Natural killer cell (primary cell): ENCODE results near the gene SLC12A6. TPM values are rescaled to one million over a fixed set of nuclear protein-coding genes. Genes with fewer than 3 reads are reported as not detected.

Experiments
- ATAC-seq, 3 donors: fragments of 150-1000 bp in 2 of 3; fragments of 200-7000 bp in 1 of 3; cut with Tn5 transposase; 1 replicate in 1 of 3; 2 replicates in 2 of 3; pipeline ENCODE4 v1.10.0; 2021; ENCODE audit warnings: mild to moderate bottlenecking in 2 of 3, moderate library complexity in 2 of 3
- DNase-seq, 2 donors: peaks; one replicate each; pipeline versions ENCODE4 v3.0.0 to v3.0.0-alpha.2; 2013 to 2021; ENCODE audit warnings: mixed read lengths in 1 of 2
- H3K27ac ChIP-seq: one replicate; pipeline ENCODE4 v1.5.1; 2013; ENCODE audit warnings: mild to moderate bottlenecking, low read length
- H3K27me3 ChIP-seq: one replicate; pipeline ENCODE4 v1.6.1; 2013; ENCODE audit warnings: low read length; ENCODE audit not compliant: control insufficient read depth, insufficient read depth
- H3K36me3 ChIP-seq: one replicate; pipeline ENCODE4 v1.6.1; 2013; ENCODE audit warnings: low read length; ENCODE audit not compliant: control insufficient read depth, insufficient read depth
- H3K4me1 ChIP-seq: one replicate; pipeline ENCODE4 v1.6.1; 2013; ENCODE audit warnings: low read length; ENCODE audit not compliant: control insufficient read depth, insufficient read depth
- H3K4me3 ChIP-seq: one replicate; pipeline ENCODE4 v1.5.1; 2013; ENCODE audit warnings: low read length
- H3K9me3 ChIP-seq: one replicate; pipeline ENCODE4 v1.6.1; 2013; ENCODE audit warnings: low read length; ENCODE audit not compliant: control insufficient read depth, insufficient read depth
- H3K27ac Mint-ChIP-seq, 2 donors: one replicate each; pipeline ENCODE4 v1.8.0; 2022; ENCODE audit warnings: mild to moderate bottlenecking in 2 of 2, mixed read lengths in 2 of 2, moderate library complexity in 1 of 2
- H3K27me3 Mint-ChIP-seq, 2 donors: one replicate each; pipeline ENCODE4 v1.8.0; 2022; ENCODE audit warnings: low read depth in 2 of 2, mixed read lengths in 2 of 2
- H3K36me3 Mint-ChIP-seq: one replicate; pipeline ENCODE4 v1.8.0; 2022; ENCODE audit warnings: mixed read lengths
- H3K4me1 Mint-ChIP-seq, 2 donors: one replicate each; pipeline ENCODE4 v1.8.0; 2022; ENCODE audit warnings: mixed read lengths in 2 of 2
- H3K4me3 Mint-ChIP-seq: one replicate; pipeline ENCODE4 v1.8.0; 2022; ENCODE audit warnings: mild to moderate bottlenecking, moderate library complexity, mixed read lengths
- H3K9me3 Mint-ChIP-seq, 2 donors: one replicate each; pipeline ENCODE4 v1.8.0; 2022; ENCODE audit warnings: mixed read lengths in 2 of 2
- CTCF ChIP-seq: fragments of 200-600 bp; IDR thresholded peaks from one replicate; pipeline ENCODE4 v1.8.0; 2022; ENCODE audit warnings: antibody characterized with exemption
- WGBS: methylation state at CpG from one replicate; pipeline ENCODE4 v1.1.7; 2013; ENCODE audit warnings: missing lambda C conversion rate; ENCODE audit not compliant: insufficient coverage; 5-methylcytosine and 5-hydroxymethylcytosine counted together
- intact Hi-C: fragments of 100-400 bp; cut with micrococcal nuclease; formaldehyde crosslinking; loops from one replicate; pipeline ENCODE4 v1.14.2; 2022
- total RNA-seq, 4 donors: library from RNA; stranded (reverse); fragments of 120-200 nt in 1 of 4; gene quantifications; one replicate each; pipeline versions ENCODE4 v1.2.3 to v1.2.4, GENCODE V29; 2013 to 2022

SLC12A6 gene
- total RNA-seq, 3 donors from 2014 or later (not counting 1 experiment from before 2014, with no cell fraction given): 56.1 to 82.9 (median 79.5) TPM

GRCh38 chr15:34214135-34214534 lies 123.4 kb downstream of the SLC12A6 start:
- no peak overlapping the region for H3K27ac ChIP-seq
- H3K4me3 Mint-ChIP-seq: no peak overlapping the region
- 85% methylated on average over 3 of the region's 3 CpGs for WGBS
- peaks cover 3% of the 10 kb centered on the region for H3K4me1 ChIP-seq
- no peaks in the 10 kb centered on the region for H3K27me3 ChIP-seq
- intact Hi-C loops: no loop called here
- H3K9me3 Mint-ChIP-seq: no peaks in the 10 kb centered on the region
- H3K4me3 ChIP-seq: no peak overlapping the region
- no peaks in the 10 kb centered on the region for H3K36me3 ChIP-seq
- no peaks in the 10 kb centered on the region for H3K27me3 Mint-ChIP-seq
- ATAC-seq (no peak), DNase-seq (no peak)
- H3K36me3 Mint-ChIP-seq: no peaks in the 10 kb centered on the region
- H3K9me3 ChIP-seq: no peaks in the 10 kb centered on the region
- H3K27ac Mint-ChIP-seq: no peak overlapping the region
- no peak for TF ChIP-seq CTCF
- peaks cover 1 to 4% of the 10 kb centered on the region in 2 donors for H3K4me1 Mint-ChIP-seq

GRCh38 chr15:34213690-34214089 lies 123.9 kb downstream of the SLC12A6 start:
- DNase-seq (no peak), ATAC-seq (no peak)
- Mint-ChIP-seq H3K36me3 (no peaks in the 10 kb centered on the region), H3K9me3 (no peaks in the 10 kb centered on the region), H3K27me3 (no peaks in the 10 kb centered on the region), H3K4me3 (no peak overlapping the region), H3K27ac (no peak overlapping the region), H3K4me1 (peaks cover 6 to 9% of the 10 kb centered on the region in 2 donors)
- Histone ChIP-seq H3K27me3 (no peaks in the 10 kb centered on the region), H3K9me3 (no peaks in the 10 kb centered on the region), H3K4me3 (no peak overlapping the region), H3K36me3 (no peaks in the 10 kb centered on the region), H3K27ac (no peak overlapping the region), H3K4me1 (peaks cover 5% of the 10 kb centered on the region)
- intact Hi-C loops: no loop called here
- WGBS: 77% methylated on average over 2 of the region's 4 CpGs
- no peak for TF ChIP-seq CTCF

DNA sequence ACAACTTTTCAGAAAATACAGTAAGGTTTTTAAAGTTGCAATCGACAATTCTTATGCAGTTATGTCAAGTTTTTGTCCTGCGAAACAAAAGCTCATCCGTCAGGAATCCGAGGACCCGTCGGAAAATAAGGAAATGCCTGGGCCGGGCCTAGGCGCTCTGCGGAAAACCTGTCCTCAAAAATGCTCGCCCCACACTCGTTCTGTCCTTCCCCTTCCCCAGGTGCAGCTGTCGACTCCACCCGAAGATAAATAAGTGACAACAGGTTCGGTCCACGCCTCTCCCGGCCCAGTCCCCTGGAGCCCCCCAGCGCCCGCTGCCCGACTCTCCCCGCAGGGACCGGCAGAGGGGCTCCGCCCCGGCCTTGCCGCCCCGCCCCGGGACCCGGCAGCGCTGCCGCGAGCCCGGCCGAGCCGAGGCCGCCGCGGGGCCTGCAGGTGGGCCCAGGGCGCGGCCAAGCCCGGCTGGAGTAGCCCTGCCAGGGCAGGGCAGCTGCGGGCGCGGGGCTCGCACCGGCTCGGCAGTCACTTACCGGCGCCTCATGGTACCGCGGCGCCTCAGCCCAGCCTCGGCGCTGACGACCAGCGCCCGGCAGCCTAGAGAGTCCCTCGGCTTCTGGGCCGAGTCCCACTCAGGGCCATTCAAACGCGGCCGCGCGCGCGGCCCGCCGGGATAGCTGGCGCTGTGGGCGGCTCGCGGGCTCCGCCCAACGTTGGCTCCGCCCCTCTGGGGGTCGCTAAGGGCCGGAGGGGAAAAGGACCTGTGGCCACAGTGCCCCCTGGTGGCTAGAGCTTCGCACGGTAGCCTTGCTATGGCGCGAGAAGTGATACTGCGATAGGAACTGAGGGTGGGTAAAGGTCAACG lies 127.9 kb downstream of the SLC12A6 start, which contains the start of gene KATNBL1:
Gene KATNBL1 (minus strand): TSS at position 676 of the 862 bp plus-strand sequence. CDS start 46,420 bp downstream, outside the sequence.
- peaks cover 3% of the 10 kb centered on the region for H3K36me3 ChIP-seq
- peak within 1 kb of the TSS; percentile 63 for H3K27ac ChIP-seq
- H3K9me3 ChIP-seq: no peaks in the 10 kb centered on the region
- Mint-ChIP-seq H3K4me3 (peak within 1 kb of the TSS; percentile 74), H3K36me3 (no peaks in the 10 kb centered on the region), H3K4me1 (peaks cover 18 to 25% of the 10 kb centered on the region in 2 donors), H3K27me3 (no peaks in the 10 kb centered on the region), H3K9me3 (no peaks in the 10 kb centered on the region), H3K27ac (peak within 1 kb of the TSS; percentile 51 to 66)
- DNase-seq (peak; percentile 94 to 98), ATAC-seq (peak; percentile 94 to 99 (median 96))
- intact Hi-C loops: loop anchor here (1.0 kb wide), 2 partner anchors 15 to 147 kb away; no protein-coding TSS in a partner anchor
- H3K4me3 ChIP-seq: peak within 1 kb of the TSS; percentile 58
- peaks cover 6% of the 10 kb centered on the region for H3K4me1 ChIP-seq
- WGBS: under 1% methylated on average over 81 of the region's 81 CpGs
- peak; percentile 74 for TF ChIP-seq CTCF
- no peaks in the 10 kb centered on the region for H3K27me3 ChIP-seq
